HG03139 (cell line): Measurements from ENCODE around the gene POLR2L.

ENCODE experiments used
- ATAC-seq: cut with Tn5 transposase; IDR thresholded peaks from one replicate; pipeline ENCODE4 v1.9.1; 2021; ENCODE audit not compliant: unreplicated experiment

POLR2L gene

GRCh38 chr11:839875-840617 lies 2.3 kb downstream of the POLR2L start:
- no peak for ATAC-seq

DNA sequence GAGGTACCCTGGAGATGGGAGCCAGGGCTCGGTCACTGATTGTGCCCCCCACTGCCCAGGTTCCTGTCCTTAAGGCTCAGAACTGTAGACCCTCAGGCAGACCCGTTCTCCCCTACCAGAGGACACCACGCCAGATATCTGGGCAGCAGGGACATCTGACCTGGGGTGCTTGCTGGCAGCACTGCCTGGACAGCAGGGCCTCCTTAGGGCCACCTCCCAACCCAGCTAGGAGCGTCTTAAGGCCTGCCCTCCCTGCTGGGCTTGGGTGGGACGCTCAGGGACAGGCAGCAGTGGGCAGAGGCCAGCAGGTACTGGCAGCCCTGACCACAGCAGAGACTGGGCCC lies 3.1 kb downstream of the POLR2L start:
- no peak for ATAC-seq

- no peak for ATAC-seq
These were observed 3.7 kb downstream of the POLR2L start for GRCh38 chr11:838441-839279.

- no peak for ATAC-seq
These were observed 4.4 kb downstream of the POLR2L start for GRCh38 chr11:837990-838307.

GRCh38 chr11:837189-837989 lies 4.9 kb downstream of the POLR2L start:
- no peak for ATAC-seq

- ATAC-seq, result no peak
These were observed 5.6 kb downstream of the POLR2L start for GRCh38 chr11:836700-837099.

DNA sequence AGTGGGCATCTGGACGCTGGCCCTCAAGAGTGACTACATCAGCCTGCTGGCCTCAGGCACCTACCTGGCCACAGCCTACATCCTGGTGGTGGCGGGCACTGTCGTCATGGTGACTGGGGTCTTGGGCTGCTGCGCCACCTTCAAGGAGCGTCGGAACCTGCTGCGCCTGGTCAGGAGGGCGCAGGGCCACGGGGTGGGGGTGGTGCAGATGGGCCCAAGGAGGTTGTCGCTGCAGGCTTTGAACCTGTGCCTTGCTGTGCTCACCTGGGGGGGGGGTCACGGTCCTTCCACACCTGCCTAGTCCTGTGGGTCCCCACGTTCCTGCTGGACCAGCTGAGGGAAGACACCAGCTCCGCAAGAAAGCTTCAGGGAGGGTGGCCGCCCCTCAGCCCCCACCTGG lies 6.1 kb downstream of the POLR2L start:
- ATAC-seq, result no peak

DNA sequence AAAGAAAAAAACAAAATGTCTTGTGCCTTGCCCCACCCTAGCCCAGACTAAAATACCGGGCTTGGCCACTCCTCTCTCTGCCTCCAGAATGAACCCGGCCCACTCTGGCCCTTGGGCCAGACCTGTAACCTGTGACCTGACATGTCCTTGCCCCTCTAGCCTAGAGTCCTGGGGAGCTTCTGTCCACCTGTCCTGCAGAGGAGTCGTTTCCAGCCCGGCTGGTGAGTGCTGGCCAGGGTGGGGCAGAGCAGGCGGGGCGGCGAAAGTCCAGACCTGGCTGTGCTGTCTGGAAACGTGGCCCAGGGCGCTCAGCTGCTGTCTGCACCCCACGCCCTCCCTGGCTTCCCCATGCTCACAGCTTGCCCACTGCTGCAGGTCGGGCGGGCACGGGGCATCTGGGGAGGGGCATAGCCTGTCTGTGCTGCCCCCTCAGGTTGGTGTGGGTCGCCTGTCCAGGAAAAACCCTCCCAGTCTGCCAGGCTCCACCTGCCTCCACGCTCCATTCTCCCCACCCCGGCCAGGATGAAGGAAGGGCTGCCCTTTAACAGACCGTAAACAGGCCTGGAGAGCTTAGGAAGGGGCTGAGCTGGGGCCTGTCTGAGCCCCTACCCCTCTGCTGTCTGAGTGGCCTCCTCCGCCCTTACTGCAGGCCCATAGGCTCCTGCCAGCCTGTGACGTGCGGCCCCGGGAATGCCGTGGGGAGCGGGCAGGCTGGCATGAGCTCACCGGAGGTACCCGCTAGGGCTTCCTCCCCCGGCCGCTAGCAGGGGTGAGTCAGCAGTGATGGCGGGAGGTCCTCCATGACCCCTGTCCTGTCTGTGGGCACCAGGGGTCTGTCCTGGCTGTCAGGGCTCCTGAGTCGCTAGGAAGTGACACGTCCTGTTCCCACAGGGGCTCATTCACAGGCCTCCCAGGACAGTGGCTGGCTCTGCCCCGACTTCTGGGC lies 7.7 kb downstream of the POLR2L start:
- no peak for ATAC-seq

- no peak for ATAC-seq
These were observed 8.4 kb downstream of the POLR2L start for GRCh38 chr11:833849-834311.

GRCh38 chr11:833114-833791 lies 9.1 kb downstream of the POLR2L start:
- ATAC-seq, result no peak

- no peak for ATAC-seq
These were observed 9.7 kb downstream of the POLR2L start, which contains the start of gene CD151 for GRCh38 chr11:832529-833113. CD151 (plus strand) TSS chr11:832952; CDS start chr11:836070, 3,118 bp downstream.

- no peak for ATAC-seq
These were observed 10.3 kb downstream of the POLR2L start for GRCh38 chr11:831961-832528.

DNA sequence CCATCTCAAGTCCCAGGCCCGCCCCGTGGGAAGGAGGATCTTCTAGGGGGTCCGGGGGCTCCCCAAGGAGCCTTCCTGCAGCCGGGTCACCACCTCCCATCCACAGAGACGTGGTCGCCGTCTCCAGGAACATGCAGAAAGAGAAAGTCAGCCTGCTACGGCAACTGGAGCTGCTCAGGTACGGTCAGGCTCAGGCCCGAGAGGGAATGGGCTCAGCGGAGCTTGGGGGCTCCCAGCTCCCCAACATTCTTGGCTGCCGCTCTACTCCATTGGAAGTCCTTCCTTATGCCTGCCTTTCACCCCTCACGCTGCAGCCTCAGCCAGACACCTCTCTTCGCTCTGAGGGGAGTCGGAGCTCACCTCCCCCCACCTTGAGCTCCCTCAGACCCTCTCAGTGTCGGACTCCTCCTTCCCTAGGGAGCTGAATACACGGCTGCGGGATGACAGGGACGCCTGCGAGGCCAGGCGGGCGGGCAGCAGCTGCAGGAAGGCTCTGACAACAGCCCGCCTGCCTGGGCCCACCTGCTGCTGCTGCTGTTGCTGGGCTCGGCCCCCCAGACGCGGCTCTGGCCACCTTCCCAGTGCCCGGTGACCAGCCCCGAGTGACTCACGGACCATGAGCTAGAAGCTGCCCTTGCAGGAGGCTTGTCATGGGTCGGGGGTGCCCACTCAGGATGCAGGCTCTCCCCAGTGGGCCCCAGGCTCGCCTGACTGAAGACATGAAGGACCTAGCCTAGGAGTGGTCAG lies 11.0 kb downstream of the POLR2L start:
- no peak for ATAC-seq

GRCh38 chr11:830295-831117 lies 11.8 kb downstream of the POLR2L start:
- no peak for ATAC-seq

GRCh38 chr11:829847-830294 lies 12.5 kb downstream of the POLR2L start:
- ATAC-seq, result no peak

- no peak for ATAC-seq
These were observed 13.0 kb downstream of the POLR2L start for GRCh38 chr11:829176-829846.
